ENCODE measurements around the gene HOMER2.

DNA sequence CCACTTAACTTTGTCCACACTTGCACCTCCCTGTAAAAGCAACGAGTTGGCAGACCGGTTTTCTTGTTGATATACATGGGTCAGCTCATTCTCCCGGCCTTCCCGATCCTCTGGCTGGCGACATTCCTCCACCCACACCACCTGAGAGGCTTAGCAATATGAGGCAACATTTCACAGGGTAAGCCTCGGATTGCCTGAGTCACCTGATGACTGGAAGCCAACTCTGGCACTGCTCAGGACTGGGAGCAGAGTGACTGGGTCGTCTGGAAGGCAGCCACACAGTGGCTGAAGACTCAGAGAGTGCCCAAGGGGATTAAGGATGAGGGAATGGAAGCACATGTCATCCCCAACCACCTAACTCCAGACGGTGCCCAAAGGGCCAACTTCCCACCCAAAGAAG is 9.8 kb downstream of the HOMER2 start:
- TF ChIP-seq, protein P1, sequence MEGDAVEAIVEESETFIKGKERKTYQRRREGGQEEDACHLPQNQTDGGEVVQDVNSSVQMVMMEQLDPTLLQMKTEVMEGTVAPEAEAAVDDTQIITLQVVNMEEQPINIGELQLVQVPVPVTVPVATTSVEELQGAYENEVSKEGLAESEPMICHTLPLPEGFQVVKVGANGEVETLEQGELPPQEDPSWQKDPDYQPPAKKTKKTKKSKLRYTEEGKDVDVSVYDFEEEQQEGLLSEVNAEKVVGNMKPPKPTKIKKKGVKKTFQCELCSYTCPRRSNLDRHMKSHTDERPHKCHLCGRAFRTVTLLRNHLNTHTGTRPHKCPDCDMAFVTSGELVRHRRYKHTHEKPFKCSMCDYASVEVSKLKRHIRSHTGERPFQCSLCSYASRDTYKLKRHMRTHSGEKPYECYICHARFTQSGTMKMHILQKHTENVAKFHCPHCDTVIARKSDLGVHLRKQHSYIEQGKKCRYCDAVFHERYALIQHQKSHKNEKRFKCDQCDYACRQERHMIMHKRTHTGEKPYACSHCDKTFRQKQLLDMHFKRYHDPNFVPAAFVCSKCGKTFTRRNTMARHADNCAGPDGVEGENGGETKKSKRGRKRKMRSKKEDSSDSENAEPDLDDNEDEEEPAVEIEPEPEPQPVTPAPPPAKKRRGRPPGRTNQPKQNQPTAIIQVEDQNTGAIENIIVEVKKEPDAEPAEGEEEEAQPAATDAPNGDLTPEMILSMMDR (IDR thresholded peaks at IDR 0.05; ENCODE audit: poor library complexity): no peak
- TF ChIP-seq EZH2 (IDR thresholded peaks at IDR 0.05; ENCODE audit: borderline replicate concordance): no peak
- no peak for TF ChIP-seq EZH2phosphoT487 (IDR thresholded peaks at IDR 0.05; ENCODE audit: low read depth, severe bottlenecking, unreplicated experiment)

Measured in hepatocyte (in vitro differentiated cells).